Fibroblast of gingiva (primary cell): ENCODE results near the gene GPR45.

Experiments
- DNase-seq: peaks from one replicate; pipeline ENCODE4 v3.0.0-alpha.2; 2011; ENCODE audit warnings: low read depth

GPR45 gene

DNA sequence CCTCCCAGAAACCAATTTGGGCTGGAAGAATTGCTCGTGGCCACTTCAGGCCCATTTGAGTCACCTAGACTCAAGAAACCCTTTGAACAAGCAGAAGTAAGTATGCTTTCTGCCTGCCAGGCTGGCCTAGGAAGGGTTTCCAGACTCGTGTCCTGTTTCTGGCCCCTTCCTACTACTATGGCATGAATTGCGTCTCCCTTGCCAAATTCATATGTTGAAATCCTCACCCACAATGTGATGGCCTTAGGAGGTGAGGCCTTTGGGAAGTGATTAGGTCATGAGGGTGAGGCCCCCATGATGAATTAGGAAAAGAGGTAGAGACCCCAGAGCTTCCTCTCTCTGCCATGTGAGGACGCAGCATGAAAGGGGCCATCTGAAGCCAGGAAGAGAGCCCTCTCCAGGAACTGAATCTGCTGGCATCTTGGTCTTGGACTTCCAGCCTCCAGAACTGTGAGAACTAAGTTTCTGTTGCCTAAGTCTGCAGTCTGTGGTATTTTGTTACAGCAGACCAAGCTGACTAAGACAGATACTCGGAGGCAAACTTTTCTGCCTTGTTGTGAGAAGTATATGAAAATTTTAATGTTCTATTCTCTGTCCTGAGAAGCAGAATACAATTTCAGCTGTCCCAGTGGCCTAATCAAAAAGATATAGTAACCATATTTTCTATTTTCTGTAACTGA, 13.1 kb downstream of the GPR45 start:
- peak; percentile 38 for DNase-seq

DNA sequence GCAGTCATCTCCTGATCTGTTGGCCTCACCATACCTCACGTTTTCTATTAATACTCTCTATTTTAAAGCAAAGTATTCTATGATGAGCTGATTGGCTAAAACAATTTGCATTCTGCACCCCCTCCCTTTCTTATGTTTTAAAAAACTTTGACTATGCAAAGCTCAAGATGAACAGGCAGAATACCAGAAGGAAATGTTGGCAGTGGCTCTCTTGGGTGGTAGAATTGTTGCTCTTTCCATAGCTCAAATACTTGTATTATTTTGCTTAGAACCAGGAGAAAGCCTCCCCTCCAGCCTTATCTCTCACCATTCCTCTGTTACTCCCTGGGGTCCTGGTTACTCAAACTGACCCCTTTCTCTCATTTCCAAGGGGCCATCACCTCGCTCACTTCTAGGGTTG, 14.4 kb downstream of the GPR45 start:
- DNase-seq, result no peak

DNA sequence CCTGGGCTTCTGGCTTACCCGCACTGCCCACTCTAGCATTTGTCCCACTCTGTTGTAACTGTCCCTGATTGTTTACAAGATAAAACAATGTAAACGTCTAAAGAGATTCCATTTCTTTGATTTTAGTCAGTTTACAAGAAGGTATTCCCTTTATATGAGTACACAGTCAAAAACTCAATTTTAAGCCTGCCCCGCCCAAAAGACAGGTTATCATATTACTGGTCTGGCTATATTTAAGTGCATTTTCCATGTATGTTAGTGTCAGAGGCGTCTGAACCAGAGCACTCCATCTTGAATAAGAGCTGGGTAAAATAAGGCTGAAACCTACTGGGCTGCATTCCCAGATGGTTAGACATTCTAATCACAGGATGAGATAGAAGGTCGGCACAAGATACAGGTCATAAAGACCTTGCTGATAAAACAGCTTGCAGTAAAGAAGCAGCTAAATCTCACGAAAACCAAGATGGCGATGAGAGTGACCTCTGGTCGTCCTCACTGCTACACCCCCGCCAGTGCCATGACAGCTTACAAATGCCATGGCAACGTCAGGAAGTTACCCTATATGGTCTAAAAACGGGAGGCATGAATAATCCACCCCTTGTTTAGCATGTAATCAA, 15.0 kb downstream of the GPR45 start:
- DNase-seq, result no peak

DNA sequence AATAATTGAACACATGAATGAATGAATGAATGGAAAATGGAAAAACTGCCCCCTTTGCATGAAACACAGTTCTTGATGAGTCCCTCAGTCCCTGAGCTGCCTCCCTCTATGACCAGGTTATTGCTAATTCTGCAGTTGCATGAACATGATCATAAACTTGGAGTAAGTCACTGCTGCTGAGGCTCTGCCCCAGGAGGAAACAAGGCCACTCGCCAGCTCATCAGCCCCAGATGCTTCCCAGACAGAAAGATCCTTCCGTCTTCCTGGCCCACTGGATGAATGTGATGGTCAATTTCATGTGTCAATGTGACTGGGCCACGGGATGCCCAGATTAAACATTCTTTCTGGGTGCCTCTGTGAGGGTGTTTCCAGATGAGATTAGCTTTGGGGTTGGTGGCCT, 16.4 kb downstream of the GPR45 start:
- DNase-seq, result no peak

DNA sequence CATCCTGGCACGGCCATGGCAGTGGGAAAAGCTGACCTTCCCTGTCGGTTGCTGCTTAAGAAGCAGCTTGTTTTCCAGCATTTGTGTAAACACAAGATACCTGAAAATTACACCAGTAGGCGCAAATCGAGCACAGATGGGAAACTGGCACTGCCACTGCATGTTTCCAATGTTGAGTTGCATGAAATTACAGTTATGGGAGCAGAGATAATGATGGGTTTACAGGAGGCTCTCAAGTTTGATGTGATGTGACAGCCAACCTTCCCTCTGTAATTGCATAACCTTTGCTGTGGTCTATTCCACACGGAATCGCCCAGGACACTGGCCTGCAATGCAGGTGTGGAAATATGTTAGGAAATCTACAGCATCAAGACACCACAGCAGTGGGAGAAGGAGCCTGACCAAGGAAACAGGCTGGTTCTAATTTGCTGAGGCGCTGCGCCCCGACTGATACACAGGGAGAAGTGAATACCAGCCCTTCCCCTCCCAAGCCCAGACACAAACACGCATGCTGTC, 17.4 kb downstream of the GPR45 start:
- DNase-seq, result peak; percentile 29

DNA sequence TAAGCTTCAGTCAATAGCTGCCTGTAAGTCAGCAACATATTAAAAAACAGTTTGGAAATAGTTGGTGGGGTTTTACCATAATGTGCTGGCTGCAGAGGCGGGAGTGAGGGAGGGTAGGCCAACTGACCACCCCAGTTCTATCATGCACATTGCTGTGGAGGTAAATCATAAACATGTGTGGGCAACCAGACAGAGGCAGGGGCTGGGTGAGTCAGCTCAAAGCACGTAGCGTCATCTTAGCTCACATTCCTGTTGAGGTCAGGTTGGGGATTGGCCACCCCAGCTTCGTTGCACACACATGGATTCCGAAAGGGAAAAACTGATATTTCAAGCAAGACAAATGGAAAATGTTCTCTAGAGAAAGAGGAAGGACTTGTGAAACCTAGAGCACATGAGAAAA, 19.5 kb downstream of the GPR45 start:
- peak; percentile 94 for DNase-seq

DNA sequence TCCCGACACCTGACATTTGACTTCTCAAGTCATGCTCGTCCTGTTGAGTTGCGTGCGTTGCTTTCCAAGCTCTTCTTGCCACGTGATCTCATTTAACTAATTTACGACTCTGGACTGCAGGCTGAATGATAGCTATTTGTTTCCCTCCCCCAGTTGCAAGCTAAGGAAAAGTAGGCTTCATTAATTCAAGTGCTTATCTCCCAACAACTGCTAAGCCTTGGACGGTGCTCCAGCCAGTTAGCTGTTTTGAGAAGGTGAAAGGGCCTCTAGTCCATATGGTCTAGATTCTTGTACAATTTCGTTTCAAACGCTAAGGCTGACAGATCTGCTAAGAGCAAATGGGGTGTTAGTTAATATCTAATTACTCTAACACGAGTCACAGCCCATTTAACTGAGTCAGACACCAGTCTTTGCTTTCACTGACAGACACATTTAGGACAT, 21.1 kb downstream of the GPR45 start:
- DNase-seq, result no peak

DNA sequence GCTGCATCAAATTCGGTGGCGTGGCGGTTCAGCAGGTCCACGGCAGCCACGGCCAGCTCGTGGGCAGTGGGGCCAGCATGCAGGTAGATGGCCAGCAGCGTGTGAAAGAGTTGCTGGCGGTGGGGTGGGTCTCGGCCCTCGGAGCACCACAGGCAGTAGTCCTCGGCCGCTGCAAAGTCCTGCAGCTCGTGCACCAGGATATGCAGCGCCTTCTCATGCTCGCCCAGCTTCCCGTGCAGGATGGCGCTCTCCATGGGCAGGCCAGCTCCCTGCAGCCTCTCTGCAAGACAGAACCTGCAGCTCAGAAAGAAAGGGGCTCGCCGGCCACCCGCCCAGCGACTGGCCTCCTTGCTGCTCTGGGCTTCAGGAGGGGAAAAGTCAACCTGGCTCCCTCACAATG, 27.9 kb downstream of the GPR45 start:
- no peak for DNase-seq

DNA sequence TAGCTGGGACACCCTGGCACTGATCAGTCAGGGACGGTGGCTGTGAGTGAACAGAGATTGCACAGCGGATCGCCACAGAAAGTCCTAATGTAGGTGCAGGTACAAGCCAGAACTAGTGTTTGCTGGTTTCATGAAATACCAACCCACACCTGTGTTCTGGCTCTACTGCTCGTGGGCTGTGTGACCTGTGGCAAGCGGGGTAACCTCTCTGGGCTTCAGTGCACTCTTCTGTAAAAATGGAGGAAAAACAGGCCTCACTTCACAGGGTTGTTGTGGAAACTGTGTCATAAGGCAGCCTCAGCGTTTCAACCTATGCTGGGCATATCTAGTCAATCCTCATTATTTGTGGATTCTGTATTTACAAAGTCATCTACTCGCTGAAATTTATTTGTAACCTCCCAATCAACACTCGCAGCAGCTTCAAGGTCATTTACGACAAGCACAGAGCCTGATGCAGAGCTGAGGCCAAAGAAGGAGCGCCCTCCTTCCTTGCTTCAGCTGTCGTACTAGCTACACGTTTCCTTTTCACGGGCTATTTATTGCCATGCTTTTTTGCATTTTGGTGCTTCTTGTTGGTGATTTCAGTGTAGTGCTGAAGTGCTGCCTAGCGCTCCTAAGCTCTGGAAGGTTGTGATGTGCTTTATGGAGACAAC, 30.0 kb downstream of the GPR45 start:
- no peak for DNase-seq

DNA sequence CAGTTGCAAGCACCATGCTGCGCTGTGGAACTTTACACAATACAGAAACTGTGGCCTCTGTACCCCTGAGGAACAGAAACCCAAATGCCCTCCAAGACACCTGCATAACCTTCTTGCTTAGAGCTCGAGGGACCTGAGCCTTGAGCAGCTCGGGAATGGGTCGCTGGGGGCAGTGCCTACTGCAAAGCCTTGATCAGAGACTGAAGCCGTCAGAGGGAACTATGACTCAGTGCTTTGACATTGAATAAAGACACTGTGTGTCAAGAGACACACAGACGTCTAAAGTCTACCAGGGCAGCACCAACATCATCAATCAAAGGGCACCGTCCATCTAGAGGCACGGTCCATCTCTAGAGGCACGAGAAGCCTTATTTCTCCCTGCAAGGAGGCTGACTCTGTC, 30.6 kb downstream of the GPR45 start:
- no peak for DNase-seq

DNA sequence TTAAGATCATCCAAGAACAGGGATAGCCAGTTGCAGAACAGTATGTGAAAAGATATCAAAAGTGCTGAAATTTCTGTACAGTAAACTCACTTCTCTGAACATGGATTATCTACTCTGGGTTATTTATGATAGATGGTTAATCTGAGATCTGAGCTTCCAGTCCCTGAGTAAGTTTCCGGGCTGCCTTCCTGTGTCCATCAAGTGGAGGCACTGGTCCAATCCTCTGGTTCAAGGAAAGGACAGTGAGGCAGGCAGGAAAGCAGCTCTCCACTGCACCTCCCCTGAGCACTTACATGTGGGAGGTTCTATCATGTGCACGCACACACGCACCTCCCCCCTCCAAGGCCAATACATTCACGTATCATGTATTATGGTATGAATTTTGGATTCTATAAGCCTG, 32.5 kb downstream of the GPR45 start:
- DNase-seq, result no peak

DNA sequence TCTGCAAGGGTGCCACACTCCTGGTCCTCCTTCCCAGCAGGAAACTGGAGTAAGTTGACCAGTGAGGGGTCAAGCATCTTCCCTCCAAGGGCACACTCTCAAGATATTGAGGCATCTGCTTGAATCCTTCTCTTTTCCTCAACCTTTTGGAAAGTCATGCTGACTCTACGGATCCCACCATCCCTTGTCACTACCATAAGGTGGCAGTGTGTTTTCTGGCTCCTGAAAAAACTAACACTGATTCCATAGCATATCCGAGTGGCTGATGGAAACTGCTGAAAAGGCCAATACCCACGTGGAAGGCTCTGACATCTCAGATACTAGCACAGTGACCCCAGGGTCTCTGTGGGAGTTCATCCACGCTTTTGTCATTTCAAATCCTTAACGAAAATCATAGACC, 37.1 kb downstream of the GPR45 start:
- no peak for DNase-seq

DNA sequence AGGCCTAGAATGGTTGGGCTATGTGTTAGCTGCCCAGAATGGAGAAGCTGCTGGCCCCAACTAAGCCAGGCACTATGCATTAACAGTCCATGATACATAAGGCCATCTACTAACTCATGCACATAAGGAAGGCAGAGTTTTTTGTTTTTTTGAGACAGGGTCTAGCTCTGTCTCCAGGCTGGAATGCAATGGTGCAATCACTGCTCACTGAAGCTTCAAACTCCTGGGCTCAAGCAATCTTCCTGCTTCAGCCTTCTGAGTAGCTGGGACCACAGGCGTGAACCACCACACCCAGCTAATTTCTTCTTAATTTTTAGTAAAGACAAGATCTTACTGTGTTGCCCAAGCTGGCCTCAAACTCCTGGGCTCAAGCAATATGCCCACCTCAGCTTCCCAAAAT, 37.6 kb downstream of the GPR45 start:
- DNase-seq, result no peak

DNA sequence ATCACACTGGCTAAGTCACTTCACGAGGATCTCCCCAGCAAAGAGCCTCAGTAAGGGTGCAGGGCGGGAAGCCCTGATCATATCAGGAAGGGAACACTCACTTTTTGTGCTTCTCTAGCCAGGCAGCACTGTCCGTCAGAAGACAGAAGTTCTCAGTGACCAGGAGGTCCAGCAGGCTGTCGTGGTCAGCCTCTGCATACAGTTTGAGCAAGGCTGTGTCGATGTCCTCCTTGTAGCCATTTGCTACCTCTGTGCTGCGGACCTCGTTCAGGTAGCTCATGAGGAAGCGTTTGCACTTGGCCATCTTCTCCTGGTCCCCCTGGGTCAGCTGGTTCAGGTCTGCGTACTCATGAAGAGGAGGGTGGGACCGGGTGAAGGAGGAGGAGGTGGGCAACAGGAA, 38.7 kb downstream of the GPR45 start:
- no peak for DNase-seq

DNA sequence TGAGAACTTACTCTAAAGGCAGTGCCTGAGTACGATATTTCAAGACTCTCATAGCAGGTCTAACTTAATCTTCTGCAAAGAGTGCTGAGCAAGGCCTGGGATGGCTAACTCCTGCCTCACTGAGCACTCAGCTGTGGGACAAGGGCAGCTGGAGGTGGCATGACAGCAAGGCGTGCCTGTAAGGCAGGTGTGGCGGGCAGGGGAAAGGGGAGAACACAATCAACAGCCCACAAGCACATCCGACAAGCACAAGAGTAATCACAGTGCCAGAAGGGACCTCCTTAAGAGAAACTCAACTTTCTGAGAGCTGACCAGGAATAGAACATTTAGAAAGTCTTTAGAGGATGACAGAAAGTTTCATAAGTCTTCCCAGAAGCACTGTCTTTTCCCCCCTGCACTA, 42.0 kb downstream of the GPR45 start:
- no peak for DNase-seq

DNA sequence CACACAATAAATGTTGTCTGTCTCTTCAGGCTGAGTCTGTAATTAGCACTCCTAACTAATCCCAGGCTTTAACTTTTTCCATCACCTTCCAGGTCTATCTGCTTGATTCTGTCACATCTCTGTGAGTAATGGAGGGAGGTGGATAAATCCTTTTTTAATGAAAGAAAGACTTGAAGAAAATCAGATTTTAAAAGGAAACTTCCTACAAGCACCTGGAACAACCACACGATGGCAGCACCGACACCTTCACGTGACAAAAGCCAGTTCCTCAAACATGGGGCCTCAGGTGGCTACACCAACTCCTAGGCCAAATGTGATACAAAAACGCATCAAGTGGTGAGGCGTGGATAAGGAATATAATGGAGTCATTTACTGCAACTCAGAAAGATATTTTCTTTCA, 46.1 kb downstream of the GPR45 start:
- no peak for DNase-seq

DNA sequence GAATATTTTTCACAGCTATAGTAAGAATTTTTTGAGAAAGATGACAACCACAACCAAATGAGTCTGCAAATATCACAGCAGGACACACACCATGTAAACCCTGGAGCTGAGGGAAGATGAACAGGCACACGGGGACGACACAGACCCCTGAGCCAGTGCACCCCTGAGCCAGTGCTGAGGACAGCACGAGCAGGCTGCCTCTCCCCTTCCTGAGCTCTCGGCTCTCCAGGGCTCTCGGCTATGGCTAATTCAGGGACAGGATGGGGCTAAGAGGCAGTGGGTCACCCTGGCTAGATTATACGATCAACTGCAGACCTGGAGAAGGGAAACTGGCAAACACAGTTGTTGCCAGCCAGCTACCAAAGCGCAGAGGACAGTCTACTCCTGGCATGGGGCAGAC, 46.6 kb downstream of the GPR45 start:
- DNase-seq, result no peak

DNA sequence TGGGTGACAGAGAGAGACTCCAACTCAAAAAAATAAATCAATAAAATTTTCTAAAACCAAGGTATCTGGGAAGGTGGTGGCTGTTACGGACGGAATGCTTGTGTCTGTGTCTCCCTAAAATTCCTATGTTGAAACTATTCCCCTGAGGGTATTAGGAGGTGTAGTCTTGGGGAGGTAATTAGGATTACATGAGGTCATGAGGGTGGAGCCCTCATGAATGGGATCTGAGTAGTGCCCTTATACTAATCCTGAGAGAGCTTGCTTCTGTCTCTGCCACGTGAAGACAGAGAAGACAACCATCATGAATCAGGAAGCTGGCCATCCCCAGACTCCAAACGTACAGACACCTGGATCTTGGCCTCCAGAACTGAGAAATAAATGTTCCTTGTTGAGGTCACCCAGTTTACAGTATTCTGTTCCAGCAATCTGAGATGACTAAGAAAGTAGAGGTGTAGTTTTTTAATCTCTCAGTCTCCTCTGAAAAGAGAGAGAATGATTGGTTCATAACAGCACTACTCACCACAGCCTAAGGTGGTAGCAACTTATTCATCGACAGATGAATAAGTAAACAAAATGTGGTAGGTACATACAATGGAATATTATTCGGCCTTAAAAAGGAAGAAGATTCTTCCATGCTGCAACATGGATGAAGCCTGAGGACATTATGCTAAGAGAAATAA, 49.6 kb downstream of the GPR45 start:
- DNase-seq, result no peak

DNA sequence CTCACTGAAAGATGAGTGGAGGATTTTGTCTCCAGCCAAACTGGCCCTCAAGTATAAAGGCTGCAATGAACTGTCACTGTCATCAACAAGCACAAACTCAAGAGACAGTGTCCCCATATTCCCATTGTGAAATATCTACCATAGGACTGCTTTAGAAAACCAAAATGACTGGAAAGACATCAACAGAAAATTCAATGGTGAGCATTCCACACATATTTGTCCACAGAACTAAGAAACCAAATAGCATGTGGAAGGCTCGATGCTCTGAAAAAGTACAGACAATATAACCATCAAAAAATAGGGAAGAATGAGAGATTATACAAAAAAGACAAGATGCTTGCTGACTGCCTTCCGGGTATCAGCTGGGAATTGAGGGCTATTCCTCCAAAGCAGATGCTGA, 50.4 kb downstream of the GPR45 start:
- no peak for DNase-seq
